NCI-H510A (cell line): Measurements from ENCODE around the gene TMEM106B.
A peak's percentile ranks its signal among the peaks of the same experiment; 100 is the strongest.

Source experiments
- DNase-seq: peaks from one replicate; lab custom pipeline; 2025; lab: John Stamatoyannopoulos, UW

The TMEM106B gene

GRCh38 chr7:12228024-12228423, 16.9 kb downstream of the TMEM106B start:
- DNase-seq = no peak

GRCh38 chr7:12229046-12229445, 18.0 kb downstream of the TMEM106B start:
- no peak for DNase-seq

- DNase-seq = no peak
Measured at GRCh38 chr7:12231097-12231496, 20.0 kb downstream of the TMEM106B start.

- no peak for DNase-seq
Measured at GRCh38 chr7:12233175-12233574, 22.1 kb downstream of the TMEM106B start.

- no peak for DNase-seq
Measured at GRCh38 chr7:12234334-12234865, 23.3 kb downstream of the TMEM106B start.

GRCh38 chr7:12235970-12236369, 24.9 kb downstream of the TMEM106B start:
- no peak for DNase-seq

- no peak for DNase-seq
Measured at GRCh38 chr7:12237007-12237406, 25.9 kb downstream of the TMEM106B start.

GRCh38 chr7:12239806-12240205, 28.7 kb downstream of the TMEM106B start:
- DNase-seq = no peak

- DNase-seq = peak; percentile 11
Measured at GRCh38 chr7:12244129-12244528, 33.0 kb downstream of the TMEM106B start.

GRCh38 chr7:12244694-12245093, 33.6 kb downstream of the TMEM106B start:
- DNase-seq = no peak

GRCh38 chr7:12249706-12250105, 38.6 kb downstream of the TMEM106B start:
- no peak for DNase-seq

- DNase-seq = no peak
Measured at GRCh38 chr7:12250232-12250631, 39.1 kb downstream of the TMEM106B start.

GRCh38 chr7:12256090-12256489, 45.0 kb downstream of the TMEM106B start:
- no peak for DNase-seq

GRCh38 chr7:12257582-12257981, 46.5 kb downstream of the TMEM106B start:
- no peak for DNase-seq

- no peak for DNase-seq
Measured at GRCh38 chr7:12258074-12258473, 47.0 kb downstream of the TMEM106B start.

GRCh38 chr7:12267542-12267941, 56.4 kb downstream of the TMEM106B start:
- no peak for DNase-seq

GRCh38 chr7:12269100-12269895, 58.2 kb downstream of the TMEM106B start:
- DNase-seq = no peak

- DNase-seq = no peak
Measured at GRCh38 chr7:12281038-12281437, 69.9 kb downstream of the TMEM106B start.

- no peak for DNase-seq
Measured at GRCh38 chr7:12287901-12288300, 76.8 kb downstream of the TMEM106B start.

GRCh38 chr7:12289996-12290395, 78.9 kb downstream of the TMEM106B start:
- no peak for DNase-seq

- DNase-seq = no peak
Measured at GRCh38 chr7:12290761-12291160, 79.7 kb downstream of the TMEM106B start.

- DNase-seq = no peak
Measured at GRCh38 chr7:12291870-12292269, 80.8 kb downstream of the TMEM106B start.
